OCI-LY1 (cell line): Measurements from ENCODE around the gene RNF38.
"Not testable (repeated sequence)": the region's sequence is repeated elsewhere in the genome, so short reads cannot be mapped to it uniquely, and the experiment has no call there.

Experiments used
- H2AFZ ChIP-seq: fragments of 200-600 bp; sonication (generic), shearing (Covaris generic); 2 replicates; pipeline ENCODE4 v1.6.0; 2014; ENCODE audit warnings: antibody characterized with exemption, mild to moderate bottlenecking, low read length
- H3F3A ChIP-seq: fragments of 200-600 bp; sonication (generic), shearing (Covaris generic); 2 replicates; pipeline ENCODE4 v1.6.0; 2014; ENCODE audit warnings: mild to moderate bottlenecking, antibody characterized with exemption, low read length, moderate library complexity; ENCODE audit not compliant: insufficient read depth
- H3K27ac ChIP-seq: fragments of 200-600 bp; sonication (generic); 2 replicates; pipeline ENCODE4 v1.5.1; 2014; ENCODE audit warnings: low read length, mixed run types, mild to moderate bottlenecking, low read depth; ENCODE audit not compliant: poor library complexity, severe bottlenecking
- H3K27me3 ChIP-seq: fragments of 200-600 bp; sonication (generic); 2 replicates; pipeline ENCODE4 v1.6.0; 2014; ENCODE audit warnings: antibody characterized with exemption, mild to moderate bottlenecking, low read length, moderate library complexity; ENCODE audit not compliant: insufficient read depth
- H3K36me3 ChIP-seq: fragments of 200-600 bp; sonication (generic); 2 replicates; pipeline ENCODE4 v1.6.1; 2014; ENCODE audit warnings: mild to moderate bottlenecking, antibody characterized with exemption, low read length, moderate library complexity, mixed read lengths; ENCODE audit not compliant: insufficient read depth
- H3K4me1 ChIP-seq: fragments of 200-600 bp; sonication (generic); 2 replicates; pipeline ENCODE4 v1.5.1; 2014; ENCODE audit warnings: mild to moderate bottlenecking, low read length, moderate library complexity; ENCODE audit not compliant: insufficient read depth, severe bottlenecking
- H3K4me2 ChIP-seq: fragments of 200-600 bp; sonication (generic), shearing (Covaris generic); 2 replicates; pipeline ENCODE4 v1.6.1; 2014; ENCODE audit warnings: low read length
- H3K4me3 ChIP-seq: fragments of 200-600 bp; sonication (generic); 2 replicates; pipeline ENCODE4 v1.5.1; 2014; ENCODE audit warnings: low read length, low read depth, mild to moderate bottlenecking, mixed read lengths; ENCODE audit not compliant: poor library complexity, severe bottlenecking
- H3K79me2 ChIP-seq: fragments of 200-600 bp; shearing (Covaris generic); 2 replicates; pipeline ENCODE4 v1.6.1; 2016; ENCODE audit warnings: mixed run types, low read length, mixed read lengths; ENCODE audit not compliant: insufficient read depth
- H3K9ac ChIP-seq: fragments of 200-600 bp; sonication (generic), shearing (Covaris generic); 2 replicates; pipeline ENCODE4 v1.6.1; 2014; ENCODE audit warnings: mild to moderate bottlenecking, low read length, mixed read lengths
- H3K9me2 ChIP-seq: fragments of 200-600 bp; sonication (generic), shearing (Covaris generic); 2 replicates; pipeline ENCODE4 v1.6.1; 2014; ENCODE audit warnings: low read depth, mild to moderate bottlenecking, low read length, mixed read lengths
- H3K9me3 ChIP-seq: fragments of 200-600 bp; shearing (Covaris generic); 2 replicates; pipeline ENCODE4 v1.6.1; 2014; ENCODE audit warnings: low read length, mixed read lengths
- H4K20me1 ChIP-seq: fragments of 200-600 bp; sonication (generic), shearing (Covaris generic); 2 replicates; pipeline ENCODE4 v1.6.0; 2016; ENCODE audit warnings: mild to moderate bottlenecking, low read length; ENCODE audit not compliant: insufficient read depth
- CTCF ChIP-seq: fragments of 200-600 bp; sonication (generic), shearing (Covaris generic); IDR thresholded peaks from 2 replicates; pipeline ENCODE4 v1.5.1; 2017; ENCODE audit warnings: mild to moderate bottlenecking, antibody characterized with exemption, low read length, moderate library complexity, mixed read lengths
- EZH2 ChIP-seq: fragments of 200-600 bp; sonication (generic), shearing (Covaris generic); IDR thresholded peaks from 2 replicates; pipeline ENCODE4 v1.8.0; 2017; ENCODE audit warnings: borderline replicate concordance, mixed run types, mild to moderate bottlenecking, antibody characterized with exemption, low read length, moderate library complexity, mixed read lengths

RNF38 gene

DNA sequence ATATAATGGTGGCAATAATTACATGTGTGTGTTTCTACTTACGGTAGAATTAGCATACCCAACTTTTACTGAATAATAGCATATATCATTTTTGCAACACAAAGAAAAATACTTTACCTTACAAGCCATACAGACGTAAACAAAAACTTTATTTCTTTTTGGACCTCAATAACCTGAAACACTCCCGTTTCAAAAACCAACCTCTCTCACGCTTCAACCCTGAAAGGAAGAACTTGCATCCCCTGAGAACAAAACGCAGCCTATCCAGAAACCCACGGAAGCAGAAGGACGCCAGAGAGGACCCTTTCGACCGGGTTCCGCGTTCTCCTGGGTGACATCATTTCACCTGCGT is at the start of gene RNF38:
Gene RNF38 (minus strand): TSS at position 290 of the 352 bp plus-strand sequence. CDS start 161 bp downstream, at position 129.
- H3K4me3 ChIP-seq: peak within 1 kb of the TSS; percentile 98
- no peaks in the 10 kb centered on the region for H3F3A ChIP-seq
- peaks cover 20% of the 10 kb centered on the region for H3K4me1 ChIP-seq
- H2AFZ ChIP-seq: no peak within 1 kb of the TSS
- H3K9me3 ChIP-seq: peaks cover 3% of the 10 kb centered on the region; the same call in 1 of the 2 replicates
- peak within 1 kb of the TSS; percentile 95 for H3K9ac ChIP-seq
- peak within 1 kb of the TSS; percentile 79 for H3K27ac ChIP-seq
- peak within 1 kb of the TSS; percentile 89 for H3K4me2 ChIP-seq
- no peaks in the 10 kb centered on the region for H4K20me1 ChIP-seq
- TF ChIP-seq EZH2: no peak
- TF ChIP-seq CTCF: no peak
- H3K79me2 ChIP-seq: peaks cover 49% of the 10 kb centered on the region
- no peaks in the 10 kb centered on the region for H3K9me2 ChIP-seq
- H3K36me3 ChIP-seq: peaks cover 19% of the 10 kb centered on the region
- no peaks in the 10 kb centered on the region for H3K27me3 ChIP-seq

GRCh38 chr9:36448555-36448954 is 48.5 kb upstream of the RNF38 start:
- not testable (repeated sequence) for H3K4me2 ChIP-seq, H3F3A ChIP-seq, H3K9me3 ChIP-seq, H3K9me2 ChIP-seq, H2AFZ ChIP-seq, H3K4me3 ChIP-seq, H3K9ac ChIP-seq, H3K27me3 ChIP-seq, H3K4me1 ChIP-seq, H4K20me1 ChIP-seq, H3K27ac ChIP-seq, H3K36me3 ChIP-seq
- peaks cover 27% of the 10 kb centered on the region for H3K79me2 ChIP-seq

- H3K4me2 ChIP-seq: no peak overlapping the region
- H3K4me1 ChIP-seq: no peaks in the 10 kb centered on the region
- TF ChIP-seq CTCF: no peak
- TF ChIP-seq EZH2: no peak
- H3K4me3 ChIP-seq: no peak overlapping the region
- no peaks in the 10 kb centered on the region for H4K20me1 ChIP-seq
- H3K79me2 ChIP-seq: peaks cover 32% of the 10 kb centered on the region
- H3K9me3 ChIP-seq: no peaks in the 10 kb centered on the region
- H2AFZ ChIP-seq: no peak overlapping the region
- H3K9me2 ChIP-seq: no peaks in the 10 kb centered on the region
- 0 out of 2 replicates have a peak, but pooled peaks cover 3% of the 10 kb centered on the region for H3K36me3 ChIP-seq
- H3K27me3 ChIP-seq: no peaks in the 10 kb centered on the region
- H3K27ac ChIP-seq: no peak overlapping the region
- H3K9ac ChIP-seq: no peak overlapping the region
- H3F3A ChIP-seq: no peaks in the 10 kb centered on the region
Observed at GRCh38 chr9:36448017-36448416, 47.9 kb upstream of the RNF38 start.

- H3K4me3 ChIP-seq, H3K9ac ChIP-seq, H2AFZ ChIP-seq, H4K20me1 ChIP-seq, H3K36me3 ChIP-seq, H3K9me3 ChIP-seq, H3K27me3 ChIP-seq, H3K4me1 ChIP-seq, H3F3A ChIP-seq, H3K4me2 ChIP-seq, H3K9me2 ChIP-seq, H3K27ac ChIP-seq: not testable (repeated sequence)
- H3K79me2 ChIP-seq: peaks cover 37% of the 10 kb centered on the region
Observed at GRCh38 chr9:36446678-36447077, 46.6 kb upstream of the RNF38 start.
